Activated T-helper 1 cell treated with anti-CD3 and anti-CD28 coated beads, Interleukin-12 subunit alpha, Interleukin-12 subunit beta, Interleukin-2, Interleukin-4 antibody, amounts not matched to agents 30 ng/mL and 10 ng/mL and 1 ng/mL, durations not matched to agents 14 hours and 24 hours and 36 hours (primary cell): ENCODE data around the gene EID2B. TPM values are rescaled to one million over a fixed set of nuclear protein-coding genes. Genes with fewer than 3 reads are reported as not detected.

Source experiments
- DNase-seq: peaks from one replicate; pipeline ENCODE4 v3.0.0; 2021; ENCODE audit warnings: low spot score
- H3K27ac Mint-ChIP-seq: one replicate; pipeline ENCODE4 v1.8.0; 2021; ENCODE audit warnings: mild to moderate bottlenecking, mixed read lengths
- H3K27me3 Mint-ChIP-seq: one replicate; pipeline ENCODE4 v1.8.0; 2022; ENCODE audit warnings: mild to moderate bottlenecking, moderate library complexity, mixed read lengths; ENCODE audit not compliant: insufficient read depth
- H3K36me3 Mint-ChIP-seq: one replicate; pipeline ENCODE4 v1.8.0; 2021; ENCODE audit warnings: low read depth, mixed read lengths
- H3K4me1 Mint-ChIP-seq: one replicate; pipeline ENCODE4 v1.8.0; 2021; ENCODE audit warnings: low read depth, mixed read lengths
- H3K4me3 Mint-ChIP-seq: one replicate; pipeline ENCODE4 v1.8.0; 2021; ENCODE audit warnings: mild to moderate bottlenecking, moderate library complexity, mixed read lengths
- H3K9me3 Mint-ChIP-seq: one replicate; pipeline ENCODE4 v1.8.0; 2021; ENCODE audit warnings: mixed read lengths
- intact Hi-C: fragments of 100-400 bp; cut with micrococcal nuclease; formaldehyde crosslinking; loops from one replicate; pipeline ENCODE4 v1.15.1; 2024
- total RNA-seq: library from RNA; stranded (reverse); gene quantifications from 2 replicates; pipeline ENCODE4 v1.2.3, GENCODE V29; 2022

The EID2B gene
- total RNA-seq, 1 donor from 2014 or later = 3.2 TPM

DNA sequence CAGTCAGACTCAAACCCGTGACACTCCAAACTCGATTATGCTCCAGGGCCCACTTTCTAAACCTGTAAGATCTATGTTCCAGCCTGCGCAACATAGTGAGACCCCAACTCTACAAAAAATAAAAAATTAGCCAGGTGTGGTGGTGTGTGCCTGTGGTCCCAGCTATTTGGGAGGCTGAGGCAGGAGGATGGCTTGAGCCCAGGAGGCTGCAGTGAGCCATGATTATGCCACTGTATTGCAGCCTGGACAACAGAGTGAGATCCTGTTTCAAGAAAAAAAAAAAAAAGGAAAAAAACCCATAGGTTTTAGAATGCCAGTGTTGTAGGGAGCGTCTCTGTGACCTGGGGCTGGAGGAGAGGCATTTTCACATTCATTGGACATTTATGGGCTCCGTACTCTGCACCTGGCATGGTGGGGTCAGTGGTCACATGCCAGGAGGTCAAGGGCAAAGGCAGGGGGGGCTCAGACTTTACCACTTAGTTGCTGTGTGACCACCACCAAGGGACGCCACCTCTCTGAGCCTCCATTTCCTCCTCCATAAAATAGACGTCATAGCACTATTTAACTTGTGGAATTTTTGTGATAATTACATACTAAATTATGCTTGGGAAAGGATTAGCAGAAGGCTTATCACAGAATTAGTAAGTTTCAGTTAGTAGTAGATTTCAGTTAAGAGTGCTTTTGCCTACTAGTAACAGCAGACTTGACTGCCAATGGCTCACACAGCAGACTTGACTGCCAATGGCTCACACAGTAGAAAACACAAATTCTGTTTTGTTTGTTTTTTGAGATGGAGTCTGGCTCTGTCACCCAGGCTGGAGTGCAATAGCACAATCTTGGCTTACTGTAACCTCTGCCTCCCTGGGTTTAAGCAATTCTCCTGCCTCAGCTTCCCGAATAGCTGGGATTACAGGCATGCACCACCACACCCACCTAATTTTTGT, 11.8 kb downstream of the EID2B start:
- H3K4me1 Mint-ChIP-seq = peaks cover 5% of the 10 kb centered on the region
- peaks cover 4% of the 10 kb centered on the region for H3K36me3 Mint-ChIP-seq
- H3K27me3 Mint-ChIP-seq = peaks cover 16% of the 10 kb centered on the region
- no peak overlapping the region for H3K27ac Mint-ChIP-seq
- intact Hi-C loops = no loop called here
- DNase-seq = no peak
- no peaks in the 10 kb centered on the region for H3K9me3 Mint-ChIP-seq
- no peak overlapping the region for H3K4me3 Mint-ChIP-seq

DNA sequence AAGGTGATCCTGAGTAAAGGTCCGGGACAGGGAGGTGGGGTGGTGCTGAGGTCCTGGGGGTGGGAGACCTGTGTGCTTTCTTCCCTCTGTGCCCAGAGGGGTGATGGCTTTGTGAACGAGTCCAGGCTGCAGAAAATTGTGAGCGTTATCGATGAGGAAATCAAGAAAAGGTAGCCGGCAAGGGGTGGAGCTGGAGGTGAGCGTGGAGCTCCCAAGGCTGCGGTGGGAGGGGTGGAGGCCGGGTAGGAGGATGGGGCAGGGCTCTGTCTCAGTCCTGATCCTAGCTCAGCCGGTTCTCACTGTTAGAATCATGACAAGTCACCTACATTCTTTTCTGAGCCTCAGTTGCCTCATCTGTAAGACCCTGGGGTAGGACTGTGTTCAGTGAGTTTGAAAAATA, 13.7 kb downstream of the EID2B start:
- DNase-seq = no peak
- no peak overlapping the region for H3K27ac Mint-ChIP-seq
- peaks cover 6% of the 10 kb centered on the region for H3K36me3 Mint-ChIP-seq
- peaks cover 28% of the 10 kb centered on the region for H3K27me3 Mint-ChIP-seq
- intact Hi-C loops = no loop called here
- peaks cover 9% of the 10 kb centered on the region for H3K4me1 Mint-ChIP-seq
- no peak overlapping the region for H3K4me3 Mint-ChIP-seq
- H3K9me3 Mint-ChIP-seq = no peaks in the 10 kb centered on the region

DNA sequence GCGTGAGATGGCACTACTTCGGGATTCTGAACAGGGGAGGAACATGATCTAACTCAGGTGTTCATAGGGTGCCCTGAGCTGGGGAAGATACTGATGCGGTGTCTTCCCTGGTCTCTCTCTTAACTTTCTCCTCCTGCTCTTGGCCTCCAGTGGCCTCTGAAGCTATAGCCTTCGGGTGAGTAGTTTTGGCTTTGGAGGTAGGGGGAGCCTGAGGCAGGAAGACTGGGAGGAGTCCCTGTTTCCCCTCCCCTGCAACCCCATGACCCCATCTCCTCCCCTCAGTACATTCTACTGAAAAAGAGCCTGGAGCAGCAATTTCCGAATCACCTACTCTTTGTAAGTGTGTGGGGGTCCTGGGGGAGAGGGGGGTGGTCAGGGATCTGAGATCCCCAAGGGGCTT, 14.2 kb downstream of the EID2B start:
- Mint-ChIP-seq H3K9me3 (no peaks in the 10 kb centered on the region), H3K4me1 (peaks cover 9% of the 10 kb centered on the region), H3K27ac (no peak overlapping the region), H3K4me3 (no peak overlapping the region), H3K36me3 (peaks cover 6% of the 10 kb centered on the region), H3K27me3 (peaks cover 33% of the 10 kb centered on the region)
- intact Hi-C loops = no loop called here
- DNase-seq = no peak

DNA sequence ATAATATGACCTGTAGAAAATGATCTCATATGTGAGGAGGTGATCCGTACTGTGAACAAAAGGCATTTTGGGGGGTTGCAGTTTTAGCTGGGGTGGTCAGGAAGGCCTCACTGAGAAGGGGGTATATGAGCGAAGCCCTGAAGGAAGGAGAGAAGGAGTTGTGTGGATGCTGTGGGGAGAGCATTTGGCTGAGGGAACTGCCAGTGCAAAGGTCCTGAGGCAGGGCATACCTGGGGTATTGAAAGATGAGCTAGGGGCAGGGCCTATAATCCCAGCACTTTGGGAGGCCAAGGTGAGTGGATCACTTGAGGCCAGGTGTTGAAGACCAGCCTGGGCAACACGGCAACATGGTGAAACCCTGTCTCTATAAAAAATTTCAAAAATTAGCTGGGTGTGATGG, 15.2 kb downstream of the EID2B start:
- Mint-ChIP-seq H3K4me1 (peaks cover 9% of the 10 kb centered on the region), H3K27me3 (peaks cover 41% of the 10 kb centered on the region)
- intact Hi-C loops = no loop called here

DNA sequence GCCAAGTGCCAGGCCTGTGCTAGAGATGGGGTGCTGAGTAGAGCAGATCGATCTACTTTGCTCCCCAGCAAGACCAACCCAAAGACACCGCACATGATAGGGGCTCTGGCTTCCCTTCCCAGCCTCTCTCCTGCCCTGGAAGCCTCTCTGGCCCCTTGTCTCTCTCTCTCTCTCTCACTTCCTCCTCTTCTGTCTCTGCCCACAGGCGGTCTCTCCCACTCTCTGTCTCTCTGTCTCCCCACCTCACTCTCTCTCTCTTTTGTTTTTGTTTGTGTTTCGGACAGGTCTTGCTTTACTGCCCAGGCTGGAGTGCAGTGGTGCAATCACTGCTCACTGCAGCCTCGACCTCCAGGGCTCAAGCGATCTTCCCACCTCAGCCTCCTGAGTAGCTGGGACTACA, 16.4 kb downstream of the EID2B start:
- Mint-ChIP-seq H3K4me1 (peaks cover 9% of the 10 kb centered on the region), H3K9me3 (no peaks in the 10 kb centered on the region), H3K4me3 (peak overlapping the region; percentile 55), H3K36me3 (peaks cover 6% of the 10 kb centered on the region), H3K27ac (no peak overlapping the region), H3K27me3 (peaks cover 43% of the 10 kb centered on the region)
- no peak for DNase-seq
- intact Hi-C loops = no loop called here

More for the DNA sequence above, 15.2 kb downstream of the EID2B start:
- Mint-ChIP-seq H3K36me3 (peaks cover 6% of the 10 kb centered on the region), H3K4me3 (no peak overlapping the region), H3K27ac (no peak overlapping the region), H3K9me3 (no peaks in the 10 kb centered on the region)
- DNase-seq = no peak

DNA sequence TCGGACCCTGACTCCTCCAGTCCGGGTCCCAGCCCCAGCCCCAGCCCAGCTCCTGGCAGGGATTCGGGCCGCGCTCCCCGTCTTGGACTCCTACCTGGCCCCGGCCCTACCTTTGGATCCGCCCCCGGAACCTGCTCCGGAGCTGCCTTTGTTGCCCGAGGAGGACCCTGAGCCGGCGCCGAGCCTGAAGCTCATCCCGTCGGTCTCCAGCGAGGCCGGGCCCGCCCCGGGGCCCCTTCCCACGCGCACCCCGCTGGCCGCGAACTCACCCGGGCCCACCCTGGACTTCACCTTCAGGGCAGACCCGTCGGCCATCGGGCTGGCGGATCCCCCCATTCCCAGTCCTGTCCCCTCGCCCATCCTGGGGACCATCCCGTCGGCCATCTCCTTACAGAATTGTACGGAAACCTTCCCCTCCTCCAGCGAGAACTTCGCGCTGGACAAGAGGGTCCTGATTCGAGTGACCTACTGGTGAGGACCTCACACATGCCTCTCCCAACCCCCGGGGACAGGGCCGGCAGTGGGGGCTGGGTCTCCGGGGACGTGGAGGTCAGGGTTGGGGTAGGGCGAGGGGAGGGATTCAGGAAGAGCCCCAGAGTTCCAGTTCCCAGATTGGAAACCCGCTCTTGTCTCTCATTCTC, 17.0 kb downstream of the EID2B start:
- Mint-ChIP-seq H3K4me3 (peak overlapping the region; percentile 55), H3K27me3 (peaks cover 43% of the 10 kb centered on the region), H3K27ac (no peak overlapping the region), H3K36me3 (peaks cover 6% of the 10 kb centered on the region), H3K4me1 (peaks cover 9% of the 10 kb centered on the region), H3K9me3 (no peaks in the 10 kb centered on the region)
- DNase-seq = no peak
- intact Hi-C loops = loop anchor here (2.0 kb wide), 1 partner anchor 17 kb away; the partner anchor contains the start of gene DLL3

DNA sequence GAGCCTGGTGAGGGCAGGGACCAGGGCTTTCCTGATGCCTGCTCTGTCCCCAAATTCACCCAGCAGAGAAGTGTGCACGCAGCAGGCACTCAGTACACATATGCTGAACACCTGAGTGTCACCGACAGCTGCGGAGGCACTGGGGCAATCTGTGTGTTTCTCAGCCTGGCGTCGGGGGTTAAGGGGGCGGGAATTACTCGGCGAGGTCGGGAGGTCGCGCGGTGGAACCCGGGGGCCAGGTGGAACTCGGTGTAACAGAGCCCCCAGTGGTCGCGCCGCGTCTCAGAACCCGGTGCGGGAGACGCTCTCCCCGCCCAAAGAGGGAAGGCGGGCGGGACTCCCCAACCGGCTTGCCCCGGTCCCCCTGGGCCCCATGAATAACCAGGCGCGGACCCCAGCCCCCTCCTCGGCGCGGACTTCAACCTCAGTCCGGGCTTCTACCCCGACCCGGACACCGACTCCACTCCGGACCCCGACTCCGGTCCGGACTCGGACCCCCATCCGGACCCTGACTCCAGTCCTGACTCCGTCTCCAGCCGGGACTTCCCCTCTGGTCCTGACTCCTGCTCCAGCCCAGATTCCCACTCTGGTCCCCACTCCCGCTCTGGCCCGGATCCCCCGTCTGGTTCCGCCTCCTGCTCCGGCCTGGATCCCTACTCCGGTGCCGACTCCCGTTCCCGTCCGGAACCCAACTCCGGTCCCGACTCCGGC, 17.7 kb downstream of the EID2B start, which contains the start of gene SELENOV:
TSS of gene SELENOV (plus strand) at position 300 of the 711 bp plus-strand sequence. CDS start at position 374, 74 bp downstream.
- Mint-ChIP-seq H3K4me1 (peaks cover 9% of the 10 kb centered on the region), H3K27me3 (peaks cover 43% of the 10 kb centered on the region), H3K36me3 (peaks cover 6% of the 10 kb centered on the region), H3K27ac (no peak within 1 kb of the TSS), H3K9me3 (no peaks in the 10 kb centered on the region), H3K4me3 (peak within 1 kb of the TSS; percentile 60)
- intact Hi-C loops = loop anchor here (2.0 kb wide), 1 partner anchor 16 kb away; the partner anchor contains the start of gene DLL3
- no peak for DNase-seq

DNA sequence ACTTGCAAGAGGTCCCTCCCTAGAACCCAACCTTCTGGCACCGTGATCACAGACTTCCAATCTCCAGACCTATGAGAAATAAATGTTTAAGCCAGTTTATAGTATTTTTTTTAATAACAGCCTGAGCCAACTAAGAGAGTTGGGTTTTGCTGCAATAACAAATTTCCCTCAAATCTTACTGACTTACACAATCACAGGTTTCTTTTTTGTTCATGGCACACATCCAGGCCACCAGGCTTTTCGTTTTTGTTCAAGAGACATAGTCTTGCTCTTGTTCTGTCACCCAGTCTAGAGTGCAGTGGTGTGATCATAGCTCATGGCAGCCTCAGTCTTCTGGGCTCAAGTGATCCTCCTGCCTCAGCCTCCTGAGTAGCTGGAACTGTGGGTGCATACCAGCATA, 19.7 kb downstream of the EID2B start:
- Mint-ChIP-seq H3K27me3 (peaks cover 54% of the 10 kb centered on the region), H3K27ac (no peak overlapping the region), H3K4me1 (peaks cover 12% of the 10 kb centered on the region), H3K36me3 (peaks cover 6% of the 10 kb centered on the region), H3K4me3 (no peak overlapping the region), H3K9me3 (no peaks in the 10 kb centered on the region)
- intact Hi-C loops = no loop called here
- no peak for DNase-seq

DNA sequence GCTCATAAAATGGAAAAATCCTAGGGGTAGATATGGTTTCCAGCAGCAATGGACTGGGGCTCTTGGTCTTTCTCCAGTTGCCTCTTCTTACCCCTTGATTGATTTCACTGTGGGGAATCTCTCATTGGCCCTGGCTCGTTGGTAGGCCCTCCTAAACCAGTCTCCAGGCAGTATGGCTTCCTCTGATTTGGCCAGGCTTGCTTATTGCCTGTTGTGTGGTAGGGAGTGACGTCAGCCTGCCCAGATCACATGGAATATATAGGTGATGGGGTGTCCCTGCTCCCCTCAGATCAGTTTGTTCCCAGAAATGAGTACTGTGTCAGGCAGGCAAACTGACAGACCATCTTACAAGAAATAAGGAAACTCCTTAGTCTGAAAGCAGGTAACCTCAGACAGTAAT, 23.4 kb downstream of the EID2B start:
- H3K4me3 Mint-ChIP-seq = no peak overlapping the region
- H3K27me3 Mint-ChIP-seq = peaks cover 57% of the 10 kb centered on the region
- DNase-seq = no peak
- peaks cover 11% of the 10 kb centered on the region for H3K4me1 Mint-ChIP-seq
- intact Hi-C loops = no loop called here
- no peaks in the 10 kb centered on the region for H3K36me3 Mint-ChIP-seq
- H3K27ac Mint-ChIP-seq = no peak overlapping the region
- H3K9me3 Mint-ChIP-seq = no peaks in the 10 kb centered on the region

DNA sequence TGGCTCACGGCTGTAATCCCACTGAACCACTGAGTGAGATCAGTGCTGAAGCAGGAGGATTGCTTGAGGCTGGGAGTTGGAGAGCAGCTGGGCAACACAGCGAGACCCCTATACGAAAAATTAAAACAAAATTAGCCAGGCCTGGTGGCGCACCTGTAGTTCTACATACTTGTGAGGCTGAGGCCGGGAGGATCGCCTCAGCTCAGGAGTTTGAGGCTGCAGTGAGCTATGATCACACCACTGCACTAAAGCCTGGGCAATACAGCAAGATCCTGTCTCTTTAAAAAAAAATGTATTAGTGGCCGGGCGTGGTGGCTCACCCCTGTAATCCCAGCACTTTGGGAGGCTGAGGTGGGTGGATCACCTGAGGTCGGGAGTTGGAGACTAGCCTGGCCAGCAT, 24.0 kb downstream of the EID2B start:
- Mint-ChIP-seq H3K36me3 (no peaks in the 10 kb centered on the region), H3K27me3 (peaks cover 57% of the 10 kb centered on the region), H3K27ac (no peak overlapping the region), H3K9me3 (no peaks in the 10 kb centered on the region), H3K4me1 (peaks cover 11% of the 10 kb centered on the region), H3K4me3 (no peak overlapping the region)
- intact Hi-C loops = no loop called here
- no peak for DNase-seq

DNA sequence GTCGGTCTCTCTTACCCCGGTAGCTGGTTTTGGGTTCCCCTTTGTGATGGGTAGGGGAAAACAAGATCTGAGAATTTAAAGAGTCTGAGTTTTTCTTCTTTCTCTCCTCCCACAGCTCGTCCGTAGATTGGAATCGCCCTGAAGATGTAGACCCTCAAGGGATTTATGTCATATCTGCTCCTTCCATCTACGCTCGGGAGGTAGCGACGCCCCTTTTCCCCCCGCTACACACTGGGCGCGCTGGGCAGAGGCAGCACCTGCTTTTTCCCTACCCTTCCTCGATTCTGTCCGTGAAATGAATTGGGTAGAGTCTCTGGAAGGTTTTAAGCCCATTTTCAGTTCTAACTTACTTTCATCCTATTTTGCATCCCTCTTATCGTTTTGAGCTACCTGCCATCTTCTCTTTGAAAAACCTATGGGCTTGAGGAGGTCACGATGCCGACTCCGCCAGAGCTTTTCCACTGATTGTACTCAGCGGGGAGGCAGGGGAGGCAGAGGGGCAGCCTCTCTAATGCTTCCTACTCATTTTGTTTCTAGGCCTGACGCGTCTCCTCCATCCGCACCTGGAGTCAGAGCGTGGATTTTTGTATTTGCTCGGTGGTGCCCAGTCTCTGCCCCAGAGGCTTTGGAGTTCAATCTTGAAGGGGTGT, 24.8 kb downstream of the EID2B start:
- H3K9me3 Mint-ChIP-seq = no peaks in the 10 kb centered on the region
- H3K27me3 Mint-ChIP-seq = peaks cover 54% of the 10 kb centered on the region
- intact Hi-C loops = loop anchor here (1.0 to 2.0 kb wide), 3 partner anchors 24 to 96 kb away; partner anchors contain the start of genes EID2B, PLEKHG2 and TIMM50
- no peak for DNase-seq
- H3K27ac Mint-ChIP-seq = peak overlapping the region; percentile 68
- peak overlapping the region; percentile 82 for H3K4me3 Mint-ChIP-seq
- H3K4me1 Mint-ChIP-seq = peaks cover 16% of the 10 kb centered on the region
- no peaks in the 10 kb centered on the region for H3K36me3 Mint-ChIP-seq
